ENCODE results near the gene LAMP2.

The LAMP2 gene

GRCh38 chrX:120453985-120454384, 15.1 kb downstream of the LAMP2 start:
- DNase-seq = no peak

- no peak for DNase-seq
Observed at GRCh38 chrX:120452131-120452530, 17.0 kb downstream of the LAMP2 start.

DNA sequence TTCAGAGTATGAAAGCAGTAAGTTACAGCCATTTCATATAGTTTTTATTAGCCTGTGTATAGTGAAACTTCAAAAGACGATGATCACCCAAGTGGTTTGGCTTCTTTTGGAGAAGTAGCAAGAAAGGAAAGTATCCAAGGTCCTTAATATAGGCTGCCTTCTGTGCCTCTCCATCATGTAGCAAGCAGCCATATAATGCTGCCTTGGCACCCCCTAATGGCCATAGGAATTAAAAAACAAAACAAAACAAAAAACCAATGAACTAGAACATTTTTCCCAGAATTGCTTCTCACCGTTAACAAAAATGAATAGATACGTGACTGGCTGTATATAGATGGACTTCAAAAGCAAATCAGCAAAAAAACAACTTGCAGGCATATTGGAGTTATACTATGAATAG, 18.9 kb downstream of the LAMP2 start:
- DNase-seq = no peak

DNA sequence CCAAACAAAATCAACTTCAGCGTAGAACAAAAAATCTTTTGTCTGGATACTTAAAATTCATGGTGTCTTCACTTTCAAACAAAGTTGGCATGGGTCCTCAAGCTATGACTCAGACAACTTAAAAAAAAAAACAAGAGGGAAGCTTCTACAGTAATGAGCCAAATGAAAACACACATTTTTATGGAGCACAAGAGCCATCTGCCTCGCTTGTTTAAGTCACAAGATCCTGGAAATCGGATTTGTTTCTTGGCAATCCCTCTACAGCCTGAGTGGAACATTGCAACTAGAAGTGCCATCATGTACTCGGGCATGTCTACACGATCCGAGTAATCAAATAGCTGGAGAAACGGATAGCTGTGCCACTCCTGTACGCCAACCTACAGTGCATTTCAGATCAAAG, 22.6 kb downstream of the LAMP2 start:
- DNase-seq = no peak

GRCh38 chrX:120439921-120440320, 29.2 kb downstream of the LAMP2 start:
- DNase-seq = no peak

GRCh38 chrX:120429776-120430540, 39.1 kb downstream of the LAMP2 start:
- no peak for DNase-seq

DNA sequence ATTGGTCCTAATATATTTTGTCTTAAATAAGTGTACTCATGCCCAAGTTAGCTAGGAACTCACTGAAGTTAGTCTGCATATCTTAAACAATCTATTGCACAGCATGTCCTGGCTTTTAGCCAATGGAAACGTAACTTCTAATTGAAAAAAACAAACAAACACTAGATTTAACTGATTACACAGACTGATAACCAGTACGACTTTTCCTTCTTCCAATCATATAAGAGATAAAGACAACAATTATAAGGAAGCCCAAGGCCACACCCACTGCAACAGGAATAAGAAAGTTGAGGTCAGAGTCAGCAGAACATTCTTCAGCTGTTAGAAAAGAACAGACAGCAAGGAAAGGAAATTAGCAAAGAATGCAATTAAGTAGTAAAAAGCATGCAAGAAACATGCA, 40.8 kb downstream of the LAMP2 start:
- no peak for DNase-seq

DNA sequence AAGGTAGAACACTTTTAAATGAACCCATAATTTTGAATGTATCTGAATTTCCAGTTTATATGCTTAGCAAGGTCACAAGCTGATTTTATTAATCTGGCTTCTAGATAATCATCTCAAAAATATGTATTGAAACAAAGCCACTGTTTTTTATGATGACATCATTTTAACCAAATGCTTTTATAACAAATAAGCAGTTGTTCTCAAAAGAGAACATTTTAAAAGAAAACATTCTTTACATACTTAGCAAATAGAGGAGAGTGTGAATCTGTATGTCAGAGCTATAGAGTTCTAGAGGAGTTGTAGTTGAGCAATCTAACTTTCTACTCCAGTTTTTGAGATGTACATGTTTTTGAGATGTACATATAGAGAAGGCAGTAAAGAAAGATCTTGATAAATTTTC, 42.5 kb downstream of the LAMP2 start:
- no peak for DNase-seq

- no peak for DNase-seq
Observed at GRCh38 chrX:120419463-120419862, 49.6 kb downstream of the LAMP2 start.

GRCh38 chrX:120408168-120408567, 60.9 kb downstream of the LAMP2 start:
- no peak for DNase-seq

- DNase-seq = no peak
Observed at GRCh38 chrX:120406638-120407037, 62.5 kb downstream of the LAMP2 start.

DNA sequence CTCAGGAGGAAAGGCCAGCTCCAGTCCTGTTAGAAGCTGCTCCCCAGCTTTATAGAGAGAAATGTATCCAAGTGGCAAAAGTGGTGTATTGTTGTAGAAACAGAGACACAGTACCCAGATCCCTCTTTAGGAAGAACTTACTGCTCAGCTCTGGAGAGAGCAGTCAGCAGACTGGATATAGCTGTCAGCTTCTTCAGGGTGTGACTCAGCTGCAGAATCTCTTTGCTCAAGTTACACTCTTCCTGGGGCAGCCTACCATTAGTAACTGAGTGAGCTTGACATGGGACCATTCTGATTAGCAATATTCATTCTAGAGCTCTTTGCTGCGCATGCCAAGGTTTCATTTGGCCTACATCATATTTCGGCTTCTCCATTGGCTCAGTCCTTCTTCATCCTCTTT, 66.7 kb downstream of the LAMP2 start:
- no peak for DNase-seq

GRCh38 chrX:120401301-120401700, 67.8 kb downstream of the LAMP2 start:
- no peak for DNase-seq

- DNase-seq = no peak
Observed at GRCh38 chrX:120380699-120381098, 88.4 kb downstream of the LAMP2 start.

GRCh38 chrX:120379937-120380681, 89.0 kb downstream of the LAMP2 start:
- DNase-seq = no peak

- DNase-seq = no peak
Observed at GRCh38 chrX:120378570-120378969, 90.5 kb downstream of the LAMP2 start.

Data from activated CD4-positive, CD25-positive, alpha-beta regulatory T cell treated with anti-CD3 and anti-CD28 coated beads, Interleukin-2, amount 50 U/mL, for 72 hours (primary cell).